Vagina (tissue), 2 donors: ENCODE data around the gene ADAMTS15.

Experiments used
- CTCF ChIP-seq, 3 experiments: fragments of 450-650 bp in 2 of 3; fragments of 200-600 bp in 1 of 3; sonication (generic) in 1 of 3; IDR thresholded peaks; one replicate each; pipeline ENCODE4 v1.5.1; 2017 to 2019; ENCODE audit warnings: antibody characterized with exemption in 3 of 3, mild to moderate bottlenecking in 2 of 3, moderate library complexity in 2 of 3
- POLR2A ChIP-seq, 2 donors: fragments of 450-650 bp; IDR thresholded peaks; one replicate each; pipeline ENCODE4 v1.6.1; 2017; ENCODE audit warnings: antibody characterized with exemption in 2 of 2, mild to moderate bottlenecking in 2 of 2, moderate library complexity in 2 of 2

DNA sequence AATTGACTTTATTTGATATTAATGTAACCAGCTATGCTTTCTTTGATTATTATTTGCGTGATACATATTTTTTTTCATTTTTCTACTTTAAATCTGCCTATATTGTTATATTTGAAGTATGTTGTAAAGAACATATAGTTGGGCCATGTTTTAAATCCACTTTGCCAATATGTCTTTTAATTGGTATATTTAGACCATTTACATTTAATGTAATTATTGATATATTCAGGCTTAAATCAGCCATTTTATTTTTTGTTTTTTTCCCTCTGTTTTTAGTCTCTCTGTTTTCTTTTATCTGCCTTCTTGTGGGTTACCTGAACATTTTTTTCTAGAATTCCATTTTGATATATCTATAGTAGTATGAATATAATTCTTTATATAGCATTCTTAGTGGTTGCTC lies 55.9 kb downstream of the ADAMTS15 start:
- TF ChIP-seq POLR2A (IDR thresholded peaks at IDR 0.05) (no peak), CTCF (IDR thresholded peaks at IDR 0.05) (no peak)
